Measurements from ENCODE around the gene SSH2. TPM values are rescaled to one million over a fixed set of nuclear protein-coding genes. Genes with fewer than 3 reads are reported as not detected.
"Not testable (repeated sequence)": the region's sequence is repeated elsewhere in the genome, so short reads cannot be mapped to it uniquely, and the experiment has no call there.

SSH2 gene
- total RNA-seq, 1 donor from 2014 or later, result 39.2 TPM

- no peaks in the 10 kb centered on the region for H3K36me3 Mint-ChIP-seq (ENCODE audit: low read depth)
- H3K27ac Mint-ChIP-seq, result no peak overlapping the region
- peaks cover 14% of the 10 kb centered on the region for H3K4me1 Mint-ChIP-seq (ENCODE audit: low read depth)
- H3K27me3 Mint-ChIP-seq (ENCODE audit: low read depth), result no peaks in the 10 kb centered on the region
- no peaks in the 10 kb centered on the region for H3K9me3 Mint-ChIP-seq
- no peak overlapping the region for H3K4me3 Mint-ChIP-seq (ENCODE audit: low read depth)
- no peak for DNase-seq (ENCODE audit: low spot score)
- intact Hi-C loops (cut with micrococcal nuclease), result no loop called here
These were observed 10.8 kb downstream of the SSH2 start for GRCh38 chr17:29918922-29919856.

- no peak for DNase-seq (ENCODE audit: low spot score)
- Mint-ChIP-seq H3K4me3 (ENCODE audit: low read depth) (no peak overlapping the region), H3K4me1 (ENCODE audit: low read depth) (peaks cover 14% of the 10 kb centered on the region), H3K9me3 (no peaks in the 10 kb centered on the region), H3K27me3 (ENCODE audit: low read depth) (no peaks in the 10 kb centered on the region), H3K27ac (no peak overlapping the region), H3K36me3 (ENCODE audit: low read depth) (no peaks in the 10 kb centered on the region)
- intact Hi-C loops (cut with micrococcal nuclease), result no loop called here
These were observed 12.0 kb downstream of the SSH2 start for GRCh38 chr17:29918016-29918415.

GRCh38 chr17:29914819-29915537, 15.1 kb downstream of the SSH2 start:
- Mint-ChIP-seq H3K36me3 (ENCODE audit: low read depth) (no peaks in the 10 kb centered on the region), H3K27ac (no peak overlapping the region), H3K9me3 (no peaks in the 10 kb centered on the region), H3K27me3 (ENCODE audit: low read depth) (no peaks in the 10 kb centered on the region), H3K4me3 (ENCODE audit: low read depth) (no peak overlapping the region), H3K4me1 (ENCODE audit: low read depth) (peaks cover 10% of the 10 kb centered on the region)
- intact Hi-C loops (cut with micrococcal nuclease), result no loop called here
- DNase-seq (ENCODE audit: low spot score), result no peak

GRCh38 chr17:29911641-29912177, 18.3 kb downstream of the SSH2 start:
- Mint-ChIP-seq H3K27me3 (ENCODE audit: low read depth) (no peaks in the 10 kb centered on the region), H3K4me1 (ENCODE audit: low read depth) (peaks cover 9% of the 10 kb centered on the region), H3K4me3 (ENCODE audit: low read depth) (no peak overlapping the region), H3K27ac (no peak overlapping the region), H3K9me3 (peaks cover 10% of the 10 kb centered on the region), H3K36me3 (ENCODE audit: low read depth) (peaks cover 10% of the 10 kb centered on the region)
- DNase-seq (ENCODE audit: low spot score), result no peak
- intact Hi-C loops (cut with micrococcal nuclease), result no loop called here

DNA sequence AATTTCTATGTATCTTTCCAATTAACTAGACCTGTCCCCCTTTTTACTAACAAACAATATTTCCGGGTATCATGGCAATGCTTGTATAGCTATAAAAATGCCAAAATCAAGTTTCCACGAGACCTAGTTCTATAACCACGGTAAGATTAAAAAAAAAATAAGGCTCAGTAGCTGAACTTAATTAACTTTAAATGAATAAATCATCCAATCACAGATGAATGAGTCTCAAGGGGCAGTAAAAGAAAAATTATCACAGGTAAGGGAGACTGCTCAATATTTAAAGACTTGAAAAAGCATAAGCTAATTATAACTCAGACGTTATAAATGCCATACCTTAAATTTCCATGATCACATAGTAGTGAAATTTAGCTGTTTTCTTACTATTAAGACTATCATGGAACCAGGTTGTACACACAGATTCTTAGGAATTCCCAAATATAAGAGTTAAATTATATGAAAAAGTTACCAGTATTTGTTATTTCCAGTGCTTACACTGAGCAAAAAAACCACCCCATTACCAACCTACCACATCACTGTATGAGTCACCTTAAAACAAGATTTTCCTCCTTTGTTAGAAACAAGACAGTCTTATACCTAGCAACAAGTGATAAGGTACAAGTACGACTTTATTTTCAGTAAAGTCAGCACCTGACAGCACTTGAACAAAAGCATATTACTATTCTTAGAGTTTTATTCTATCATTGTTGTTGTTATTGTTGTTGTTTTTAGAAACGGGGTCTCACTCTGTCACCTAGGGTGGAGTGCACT, 20.6 kb downstream of the SSH2 start:
- Mint-ChIP-seq H3K27me3 (ENCODE audit: low read depth) (no peaks in the 10 kb centered on the region), H3K36me3 (ENCODE audit: low read depth) (peaks cover 27% of the 10 kb centered on the region), H3K4me3 (ENCODE audit: low read depth) (no peak overlapping the region), H3K4me1 (ENCODE audit: low read depth) (peaks cover 8% of the 10 kb centered on the region), H3K9me3 (peaks cover 28% of the 10 kb centered on the region), H3K27ac (no peak overlapping the region)
- intact Hi-C loops (cut with micrococcal nuclease), result no loop called here
- DNase-seq (ENCODE audit: low spot score), result no peak

DNA sequence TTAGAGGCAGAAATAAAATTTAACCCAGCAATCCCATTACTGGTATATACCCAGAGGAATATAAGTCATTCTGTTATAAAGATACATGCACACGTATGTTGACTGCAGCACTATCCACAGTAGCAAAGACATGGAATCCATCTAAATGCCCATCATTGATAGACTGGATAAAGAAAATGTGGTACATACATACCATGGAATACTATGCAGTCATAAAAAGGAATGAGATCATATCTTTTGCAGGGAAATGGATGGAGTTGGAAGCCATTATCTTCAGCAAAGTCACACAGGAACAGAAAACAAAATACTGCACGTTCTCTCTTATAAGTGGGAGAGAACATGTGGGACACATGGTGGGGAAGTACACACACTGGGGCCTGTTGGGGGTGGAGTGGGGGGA, 23.1 kb downstream of the SSH2 start:
- Mint-ChIP-seq H3K27me3 (ENCODE audit: low read depth) (no peaks in the 10 kb centered on the region), H3K4me3 (ENCODE audit: low read depth) (no peak overlapping the region), H3K27ac (no peak overlapping the region), H3K36me3 (ENCODE audit: low read depth) (peaks cover 28% of the 10 kb centered on the region), H3K4me1 (ENCODE audit: low read depth) (peaks cover 11% of the 10 kb centered on the region), H3K9me3 (peaks cover 30% of the 10 kb centered on the region)
- DNase-seq (ENCODE audit: low spot score), result no peak
- intact Hi-C loops (cut with micrococcal nuclease), result no loop called here

DNA sequence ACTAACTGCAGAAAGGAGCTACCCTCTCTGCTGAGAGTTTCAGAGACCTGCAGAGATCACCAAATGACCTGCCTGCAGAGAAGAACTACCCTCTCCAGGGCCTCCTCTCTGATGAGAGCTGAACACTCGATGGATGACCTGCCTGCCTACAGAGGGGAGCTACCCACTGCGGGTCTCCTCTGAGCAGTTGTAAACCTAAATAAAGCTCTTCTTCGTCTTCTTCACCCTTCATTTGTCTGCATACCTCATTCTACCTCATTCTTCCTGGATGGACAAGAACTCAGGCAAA, 24.2 kb downstream of the SSH2 start:
- H3K27me3 Mint-ChIP-seq (ENCODE audit: low read depth), result no peaks in the 10 kb centered on the region
- intact Hi-C loops (cut with micrococcal nuclease), result no loop called here
- peaks cover 16% of the 10 kb centered on the region for H3K4me1 Mint-ChIP-seq (ENCODE audit: low read depth)
- H3K27ac Mint-ChIP-seq, result no peak overlapping the region
- H3K36me3 Mint-ChIP-seq (ENCODE audit: low read depth), result peaks cover 28% of the 10 kb centered on the region
- no peak for DNase-seq (ENCODE audit: low spot score)
- peaks cover 30% of the 10 kb centered on the region for H3K9me3 Mint-ChIP-seq
- no peak overlapping the region for H3K4me3 Mint-ChIP-seq (ENCODE audit: low read depth)

GRCh38 chr17:29905086-29905878, 24.7 kb downstream of the SSH2 start:
- H3K27ac Mint-ChIP-seq, result no peak overlapping the region
- no peak overlapping the region for H3K4me3 Mint-ChIP-seq (ENCODE audit: low read depth)
- H3K9me3 Mint-ChIP-seq, result peaks cover 30% of the 10 kb centered on the region
- peaks cover 28% of the 10 kb centered on the region for H3K36me3 Mint-ChIP-seq (ENCODE audit: low read depth)
- no peaks in the 10 kb centered on the region for H3K27me3 Mint-ChIP-seq (ENCODE audit: low read depth)
- intact Hi-C loops (cut with micrococcal nuclease), result no loop called here
- H3K4me1 Mint-ChIP-seq (ENCODE audit: low read depth), result peaks cover 16% of the 10 kb centered on the region
- DNase-seq (ENCODE audit: low spot score), result no peak

- Mint-ChIP-seq H3K27ac (no peak overlapping the region), H3K9me3 (peaks cover 30% of the 10 kb centered on the region), H3K27me3 (ENCODE audit: low read depth) (no peaks in the 10 kb centered on the region), H3K36me3 (ENCODE audit: low read depth) (peaks cover 24% of the 10 kb centered on the region), H3K4me3 (ENCODE audit: low read depth) (no peak overlapping the region), H3K4me1 (ENCODE audit: low read depth) (peaks cover 12% of the 10 kb centered on the region)
- intact Hi-C loops (cut with micrococcal nuclease), result no loop called here
- DNase-seq (ENCODE audit: low spot score), result no peak
These were observed 26.6 kb downstream of the SSH2 start for GRCh38 chr17:29903471-29903870.

- H3K27ac Mint-ChIP-seq; DNase-seq (ENCODE audit: low spot score); H3K4me3 Mint-ChIP-seq (ENCODE audit: low read depth); H3K36me3 Mint-ChIP-seq (ENCODE audit: low read depth); H3K27me3 Mint-ChIP-seq (ENCODE audit: low read depth); intact Hi-C loops (cut with micrococcal nuclease): not testable (repeated sequence)
- H3K9me3 Mint-ChIP-seq, result peaks cover 14% of the 10 kb centered on the region
- H3K4me1 Mint-ChIP-seq (ENCODE audit: low read depth), result peaks cover 10% of the 10 kb centered on the region
These were observed 32.9 kb downstream of the SSH2 start for GRCh38 chr17:29897136-29897535.

GRCh38 chr17:29892201-29892600, 37.8 kb downstream of the SSH2 start:
- Mint-ChIP-seq H3K27me3 (ENCODE audit: low read depth) (no peaks in the 10 kb centered on the region), H3K4me1 (ENCODE audit: low read depth) (peaks cover 5% of the 10 kb centered on the region), H3K9me3 (peaks cover 17% of the 10 kb centered on the region), H3K4me3 (ENCODE audit: low read depth) (no peak overlapping the region), H3K27ac (no peak overlapping the region), H3K36me3 (ENCODE audit: low read depth) (peaks cover 18% of the 10 kb centered on the region)
- DNase-seq (ENCODE audit: low spot score), result no peak
- intact Hi-C loops (cut with micrococcal nuclease), result no loop called here

DNA sequence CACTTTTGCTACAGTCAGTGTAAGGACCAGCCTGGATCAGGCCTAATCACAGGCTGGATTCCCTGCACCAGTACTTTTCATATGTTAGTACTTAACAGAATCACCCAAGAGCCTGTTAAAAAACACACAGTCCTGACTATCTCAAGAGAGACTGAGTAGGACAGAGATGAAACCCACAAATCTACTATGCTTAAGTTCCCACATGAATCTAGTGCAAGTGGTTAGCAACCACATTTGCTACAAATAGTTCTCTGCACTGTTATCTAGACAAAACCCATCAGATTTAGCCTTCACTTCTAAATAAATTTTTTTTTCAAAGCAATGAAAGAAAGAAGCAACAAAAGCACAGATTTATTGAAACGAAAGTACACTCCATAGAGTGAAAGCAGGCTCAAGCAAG, 38.9 kb downstream of the SSH2 start:
- peaks cover 17% of the 10 kb centered on the region for H3K9me3 Mint-ChIP-seq
- intact Hi-C loops (cut with micrococcal nuclease), result no loop called here
- H3K27ac Mint-ChIP-seq, result no peak overlapping the region
- DNase-seq (ENCODE audit: low spot score), result no peak
- no peak overlapping the region for H3K4me3 Mint-ChIP-seq (ENCODE audit: low read depth)
- peaks cover 5% of the 10 kb centered on the region for H3K4me1 Mint-ChIP-seq (ENCODE audit: low read depth)
- H3K27me3 Mint-ChIP-seq (ENCODE audit: low read depth), result no peaks in the 10 kb centered on the region
- H3K36me3 Mint-ChIP-seq (ENCODE audit: low read depth), result peaks cover 18% of the 10 kb centered on the region

All from activated T-helper 2 cell treated with anti-CD3 and anti-CD28 coated beads, Interferon-gamma antibody, Interleukin-2, Interleukin-4, amounts not matched to agents 10 μg/mL and 5 μg/mL and 100 μg/mL, durations not matched to agents 14 hours and 24 hours and 36 hours (primary cell).